GM06990 (cell line): ENCODE results near the gene DPM2.

Source experiments
- DNase-seq: peaks from one replicate; pipeline ENCODE4 v3.0.0-alpha.2; 2011; ENCODE audit not compliant: insufficient read length; ENCODE audit errors: extremely low read depth
- H3K27me3 ChIP-seq: replicated peaks from 2 replicates; pipeline ENCODE4 v1.6.0; 2011; ENCODE audit warnings: low read length; ENCODE audit not compliant: control insufficient read depth, insufficient read depth
- H3K36me3 ChIP-seq: 2 replicates; pipeline ENCODE4 v1.5.1; 2011; ENCODE audit warnings: low read length; ENCODE audit not compliant: control insufficient read depth, insufficient read depth
- H3K4me3 ChIP-seq: replicated peaks from 2 replicates; pipeline ENCODE4 v1.5.1; 2011; ENCODE audit warnings: low read depth, mild to moderate bottlenecking, control low read depth, low read length
- CTCF ChIP-seq: IDR thresholded peaks from 2 replicates; pipeline ENCODE4 v1.5.1; 2011; ENCODE audit warnings: low read length, control low read depth, mild to moderate bottlenecking, inconsistent platforms; ENCODE audit not compliant: insufficient read depth, poor library complexity, severe bottlenecking

The DPM2 gene

GRCh38 chr9:127954831-127955293 is 17.2 kb upstream of the DPM2 start:
- no peak for TF ChIP-seq CTCF
- Histone ChIP-seq H3K27me3 (no peaks in the 10 kb centered on the region), H3K4me3 (no peak overlapping the region), H3K36me3 (peaks cover 1% of the 10 kb centered on the region)
- DNase-seq = no peak

- no peak for DNase-seq
Measured at GRCh38 chr9:127953768-127954505, 16.3 kb upstream of the DPM2 start.

GRCh38 chr9:127953154-127953553 is 15.5 kb upstream of the DPM2 start:
- Histone ChIP-seq H3K36me3 (peaks cover 4% of the 10 kb centered on the region), H3K4me3 (no peak overlapping the region), H3K27me3 (no peaks in the 10 kb centered on the region)
- no peak for TF ChIP-seq CTCF
- no peak for DNase-seq

More at GRCh38 chr9:127953768-127954505, 16.3 kb upstream of the DPM2 start:
- no peaks in the 10 kb centered on the region for H3K27me3 ChIP-seq
- H3K4me3 ChIP-seq = no peak overlapping the region
- no peak for TF ChIP-seq CTCF
- peaks cover 1% of the 10 kb centered on the region for H3K36me3 ChIP-seq

- no peak for DNase-seq
- no peak for TF ChIP-seq CTCF
- H3K27me3 ChIP-seq = no peaks in the 10 kb centered on the region
- no peak overlapping the region for H3K4me3 ChIP-seq
- peaks cover 9% of the 10 kb centered on the region for H3K36me3 ChIP-seq
Measured at GRCh38 chr9:127950513-127951289, 13.0 kb upstream of the DPM2 start.

- no peaks in the 10 kb centered on the region for H3K27me3 ChIP-seq
- no peak for TF ChIP-seq CTCF
- DNase-seq = no peak
Measured at GRCh38 chr9:127949827-127950512, 12.3 kb upstream of the DPM2 start.

More at GRCh38 chr9:127949827-127950512, 12.3 kb upstream of the DPM2 start:
- Histone ChIP-seq H3K36me3 (peaks cover 13% of the 10 kb centered on the region), H3K4me3 (no peak overlapping the region)
